Retinal pigment epithelial cell (primary cell): Measurements from ENCODE around the gene STT3A.

ENCODE experiments used
- DNase-seq: peaks from one replicate; pipeline ENCODE4 v3.0.0-alpha.2; 2010; ENCODE audit warnings: low read depth
- H3K4me3 ChIP-seq: 2 replicates; pipeline ENCODE4 v1.5.1; 2011; ENCODE audit warnings: mild to moderate bottlenecking, low read length, control low read depth, moderate library complexity
- CTCF ChIP-seq: conservative IDR thresholded peaks from 2 replicates; pipeline ENCODE4 v1.5.1; 2011; ENCODE audit warnings: low read depth, low read length, control low read depth, inconsistent platforms

Gene STT3A

GRCh38 chr11:125592305-125593113 lies at the start of gene STT3A:
STT3A (plus strand) TSS chr11:125592852; CDS start chr11:125595916, 3,064 bp downstream.
- peak; percentile 99 for DNase-seq
- TF ChIP-seq CTCF, result no peak
- H3K4me3 ChIP-seq, result peak within 1 kb of the TSS; percentile 97

GRCh38 chr11:125550780-125551179 lies 41.9 kb upstream of the STT3A start:
- no peak for TF ChIP-seq CTCF
- no peak for DNase-seq
- H3K4me3 ChIP-seq, result no peak overlapping the region

- TF ChIP-seq CTCF, result no peak
- no peak overlapping the region for H3K4me3 ChIP-seq
- DNase-seq, result no peak
These were observed 40.8 kb upstream of the STT3A start for GRCh38 chr11:125551835-125552342.

GRCh38 chr11:125552927-125553326 lies 39.7 kb upstream of the STT3A start:
- H3K4me3 ChIP-seq, result no peak overlapping the region
- DNase-seq, result no peak
- no peak for TF ChIP-seq CTCF

- no peak for TF ChIP-seq CTCF
- no peak for DNase-seq
- H3K4me3 ChIP-seq, result no peak overlapping the region
These were observed 39.3 kb upstream of the STT3A start for GRCh38 chr11:125553357-125553756.

- no peak for TF ChIP-seq CTCF
- DNase-seq, result no peak
- no peak overlapping the region for H3K4me3 ChIP-seq
These were observed 38.6 kb upstream of the STT3A start for GRCh38 chr11:125554038-125554437.

GRCh38 chr11:125559888-125560287 lies 32.8 kb upstream of the STT3A start:
- TF ChIP-seq CTCF, result no peak
- DNase-seq, result no peak
- H3K4me3 ChIP-seq, result no peak overlapping the region
